NK-92 (cell line): ENCODE data around the gene FAM83E.

Source experiments
- DNase-seq: peaks from one replicate; lab custom pipeline; 2025; ENCODE audit not compliant: unreplicated experiment; lab: John Stamatoyannopoulos, UW

FAM83E gene

GRCh38 chr19:48629297-48629598 is 14.4 kb upstream of the FAM83E start:
- no peak for DNase-seq

DNA sequence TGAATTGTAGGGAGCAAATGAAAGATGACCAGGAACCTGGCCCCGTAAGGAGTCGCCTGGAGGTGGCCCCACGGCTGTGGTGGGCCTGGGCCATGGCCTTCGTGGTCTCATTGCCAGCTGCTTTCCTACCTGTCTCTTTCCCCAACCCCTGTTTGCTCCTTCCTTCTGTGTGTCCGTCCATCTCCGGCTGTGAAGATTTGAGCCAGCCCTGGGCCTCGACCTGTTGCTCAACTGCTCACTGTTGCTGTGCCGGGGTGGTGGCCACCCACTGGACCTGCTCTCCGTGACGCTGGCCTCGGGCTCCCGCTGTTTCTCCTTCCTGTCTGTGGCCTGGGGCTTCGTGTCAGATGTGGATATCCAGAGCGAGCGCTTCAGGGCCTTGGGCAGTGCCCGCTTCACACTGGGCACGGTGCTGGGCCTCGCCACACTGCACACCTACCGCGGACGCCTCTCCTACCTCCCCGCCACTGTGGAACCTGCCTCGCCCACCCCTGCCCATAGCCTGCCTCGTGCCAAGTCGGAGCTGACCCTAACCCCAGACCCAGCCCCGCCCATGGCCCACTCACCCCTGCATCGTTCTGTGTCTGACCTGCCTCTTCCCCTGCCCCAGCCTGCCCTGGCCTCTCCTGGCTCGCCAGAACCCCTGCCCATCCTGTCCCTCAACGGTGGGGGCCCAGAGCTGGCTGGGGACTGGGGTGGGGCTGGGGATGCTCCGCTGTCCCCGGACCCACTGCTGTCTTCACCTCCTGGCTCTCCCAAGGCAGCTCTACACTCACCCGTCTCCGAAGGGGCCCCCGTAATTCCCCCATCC is 13.8 kb upstream of the FAM83E start:
- no peak for DNase-seq

DNA sequence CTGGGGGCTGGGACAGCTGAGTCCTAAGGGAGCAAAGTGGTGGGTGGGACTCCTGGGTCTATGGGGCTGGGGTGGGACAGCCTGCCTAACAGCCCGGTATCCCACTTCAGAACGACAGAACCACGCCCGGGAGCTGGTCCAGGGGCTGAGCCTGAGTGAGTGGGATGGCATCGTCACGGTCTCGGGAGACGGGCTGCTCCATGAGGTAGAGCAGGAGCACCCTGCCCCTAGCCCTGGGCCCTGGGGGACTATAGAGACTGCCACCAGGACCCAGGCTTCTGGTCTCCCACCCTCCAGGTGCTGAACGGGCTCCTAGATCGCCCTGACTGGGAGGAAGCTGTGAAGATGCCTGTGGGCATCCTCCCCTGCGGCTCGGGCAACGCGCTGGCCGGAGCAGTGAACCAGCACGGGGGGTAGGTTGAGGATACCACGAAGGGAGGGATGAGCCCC is 13.0 kb upstream of the FAM83E start:
- DNase-seq, result no peak

GRCh38 chr19:48627201-48627864 is 12.5 kb upstream of the FAM83E start:
- no peak for DNase-seq

DNA sequence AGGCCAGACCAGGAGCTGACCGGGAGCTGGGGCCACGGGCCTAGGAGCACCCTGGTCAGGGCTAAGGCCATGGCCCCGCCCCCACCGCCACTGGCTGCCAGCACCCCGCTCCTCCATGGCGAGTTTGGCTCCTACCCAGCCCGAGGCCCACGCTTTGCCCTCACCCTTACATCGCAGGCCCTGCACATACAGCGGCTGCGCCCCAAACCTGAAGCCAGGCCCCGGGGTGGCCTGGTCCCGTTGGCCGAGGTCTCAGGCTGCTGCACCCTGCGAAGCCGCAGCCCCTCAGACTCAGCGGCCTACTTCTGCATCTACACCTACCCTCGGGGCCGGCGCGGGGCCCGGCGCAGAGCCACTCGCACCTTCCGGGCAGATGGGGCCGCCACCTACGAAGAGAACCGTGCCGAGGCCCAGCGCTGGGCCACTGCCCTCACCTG is 11.0 kb upstream of the FAM83E start:
- DNase-seq, result no peak

- no peak for DNase-seq
Observed at GRCh38 chr19:48624791-48625723, 10.2 kb upstream of the FAM83E start.

DNA sequence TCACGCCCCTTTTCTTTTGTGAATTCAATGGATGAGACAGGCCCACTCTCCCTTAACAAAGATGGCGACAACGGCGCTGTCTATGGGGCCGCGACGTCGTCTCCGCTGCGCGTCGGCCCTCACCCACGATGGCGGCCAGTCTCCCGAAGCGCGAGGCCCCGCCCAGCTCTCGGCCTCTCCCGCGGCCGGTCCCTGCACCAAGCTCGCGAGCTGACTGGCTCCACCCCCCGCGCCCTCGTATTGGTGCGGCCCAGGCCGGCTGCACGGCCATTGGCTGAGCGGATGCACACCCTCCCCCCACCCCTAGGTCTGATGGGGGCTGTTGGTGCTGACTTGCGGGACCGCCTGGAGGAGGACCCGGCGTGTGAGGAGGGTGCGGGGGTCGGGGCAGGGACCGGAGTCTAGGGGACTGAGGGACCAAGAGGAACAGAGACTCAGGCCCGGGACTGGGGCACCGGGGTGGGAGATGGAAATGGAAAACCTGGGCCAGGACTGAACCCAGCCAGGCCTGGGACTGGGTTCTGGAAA is 9.3 kb upstream of the FAM83E start:
- peak; percentile 51 for DNase-seq

DNA sequence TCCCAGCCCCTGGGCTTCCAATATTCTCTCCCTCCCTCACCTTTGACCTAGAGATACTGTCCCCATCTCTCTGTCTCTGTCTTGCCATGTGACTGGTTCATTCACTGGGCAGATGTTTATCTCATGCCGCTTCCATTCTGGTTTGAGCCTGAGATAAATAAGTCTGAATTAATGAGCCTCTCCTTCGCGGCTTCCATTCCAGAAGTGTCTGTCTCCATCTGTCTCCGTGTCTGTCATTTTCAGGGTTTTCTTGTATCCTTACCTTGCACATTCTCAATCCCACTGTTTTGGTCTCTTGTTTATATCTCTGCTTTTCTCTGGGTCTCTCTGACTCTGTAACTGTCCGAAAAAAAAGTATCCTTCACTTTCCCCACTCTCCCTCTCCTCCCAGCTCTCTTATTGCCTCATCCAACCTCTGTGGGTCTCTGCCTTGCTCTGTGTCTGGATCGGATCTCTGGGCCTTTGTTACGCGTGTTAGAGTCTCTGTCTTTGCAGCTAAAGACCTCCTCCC is 8.7 kb upstream of the FAM83E start:
- DNase-seq, result no peak

GRCh38 chr19:48619692-48620585 is 5.1 kb upstream of the FAM83E start:
- no peak for DNase-seq

DNA sequence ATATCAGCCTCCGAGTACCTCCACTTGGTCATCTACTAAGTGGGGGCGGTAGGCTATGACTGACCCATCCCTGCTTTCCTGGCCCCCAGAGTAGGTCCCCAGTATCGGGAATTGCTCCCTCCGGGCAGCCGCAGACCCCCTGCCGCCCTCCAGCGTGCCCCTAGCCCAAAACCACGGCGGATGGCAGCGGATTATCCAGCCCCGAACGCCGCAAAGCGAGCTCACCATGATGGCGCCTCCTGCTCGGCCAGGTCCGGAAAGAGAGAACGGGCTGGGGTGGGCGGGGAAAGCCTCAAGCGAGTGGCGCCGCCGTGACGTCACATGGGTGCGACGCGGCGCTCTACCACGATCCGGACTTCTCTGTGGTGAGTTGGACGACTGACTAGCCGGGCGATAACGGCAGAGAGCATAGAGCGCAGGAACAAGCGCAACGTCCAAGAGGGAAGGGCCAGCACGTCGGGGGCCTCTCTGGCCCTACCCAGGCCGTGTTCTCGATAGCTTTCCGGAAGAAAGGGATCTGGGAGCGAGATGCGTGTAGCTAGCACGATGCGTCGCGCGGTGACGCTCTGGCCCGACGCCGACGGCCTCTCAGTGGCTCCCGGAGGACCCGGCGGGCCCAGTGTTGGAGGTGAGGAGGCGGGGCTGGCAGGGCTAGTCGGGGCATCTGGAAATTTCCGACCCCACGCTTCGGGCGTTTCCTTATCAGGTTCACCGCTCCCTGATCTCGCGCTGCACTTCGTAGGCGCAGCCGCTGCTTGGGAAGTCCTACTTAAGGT is 4.2 kb upstream of the FAM83E start, which contains the start of the genes RPL18 and SPHK2:
TSS of gene RPL18 (minus strand) at position 263 of the 776 bp plus-strand sequence. CDS start at position 228, 35 bp downstream.
TSS of gene SPHK2 (plus strand) at position 591 of the 776 bp plus-strand sequence. CDS start 1,009 bp downstream, outside the sequence.
- DNase-seq, result peak; percentile 72

- DNase-seq, result no peak
Observed at GRCh38 chr19:48618278-48618915, 3.5 kb upstream of the FAM83E start.

DNA sequence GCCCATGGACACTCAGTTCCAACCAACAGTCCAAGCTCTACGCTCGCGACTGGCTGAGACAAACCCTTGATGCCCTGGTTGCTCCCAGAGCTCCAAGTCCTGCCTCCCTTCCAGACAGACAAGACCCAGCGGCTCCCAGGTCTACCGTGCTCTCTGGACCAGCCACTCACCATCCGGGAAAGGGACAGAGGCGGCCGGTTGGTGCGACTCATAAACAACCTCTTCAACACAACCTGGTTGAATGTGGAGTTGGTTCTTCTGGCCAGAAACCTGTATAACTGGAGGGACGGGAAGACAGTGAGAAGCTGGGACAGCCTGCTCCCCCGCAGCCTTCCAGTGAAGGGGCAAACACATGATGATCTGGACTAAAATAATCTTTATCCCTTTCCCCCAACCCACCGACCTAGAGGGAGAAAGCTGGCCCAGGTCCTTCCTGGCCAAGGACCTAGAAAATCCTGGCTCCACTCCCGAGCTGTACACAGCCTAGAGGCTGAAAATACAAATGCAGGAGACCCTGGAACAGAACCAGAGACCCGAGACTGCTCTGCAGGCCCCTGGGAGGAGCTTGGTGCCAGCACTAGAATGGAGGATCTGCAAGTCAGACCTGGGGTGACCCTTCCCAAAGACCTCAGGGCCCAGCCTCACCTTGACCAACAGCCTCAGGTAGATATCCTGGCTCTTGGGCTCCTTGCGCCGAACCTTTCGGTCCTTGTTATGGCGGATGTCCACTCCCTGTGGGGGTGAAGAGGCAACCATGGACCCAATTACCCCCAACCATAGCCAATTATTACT is 2.5 kb upstream of the FAM83E start:
- DNase-seq, result no peak

GRCh38 chr19:48616491-48617056 is 1.7 kb upstream of the FAM83E start:
- no peak for DNase-seq

DNA sequence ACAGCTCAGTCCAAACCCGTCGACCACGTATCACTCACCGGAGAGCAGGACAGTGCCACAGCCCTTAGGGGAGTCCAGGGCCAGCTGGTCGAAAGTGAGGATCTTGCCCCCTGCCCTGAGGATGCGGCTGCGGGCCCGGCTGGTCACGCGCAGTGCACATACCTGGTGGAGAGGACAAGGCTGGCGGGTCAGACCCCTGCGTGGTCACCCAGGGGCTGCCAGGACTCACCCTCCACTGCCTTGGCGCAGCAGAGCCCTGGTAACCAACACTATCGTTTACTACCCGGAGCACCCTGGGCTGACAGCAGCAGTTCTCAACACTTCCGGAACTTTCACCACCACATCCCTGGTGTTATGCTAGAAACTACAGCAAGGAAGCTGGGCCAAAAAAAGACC is 1.2 kb upstream of the FAM83E start:
- no peak for DNase-seq

GRCh38 chr19:48615231-48616040 is 560 bp upstream of the FAM83E start:
- DNase-seq, result no peak

DNA sequence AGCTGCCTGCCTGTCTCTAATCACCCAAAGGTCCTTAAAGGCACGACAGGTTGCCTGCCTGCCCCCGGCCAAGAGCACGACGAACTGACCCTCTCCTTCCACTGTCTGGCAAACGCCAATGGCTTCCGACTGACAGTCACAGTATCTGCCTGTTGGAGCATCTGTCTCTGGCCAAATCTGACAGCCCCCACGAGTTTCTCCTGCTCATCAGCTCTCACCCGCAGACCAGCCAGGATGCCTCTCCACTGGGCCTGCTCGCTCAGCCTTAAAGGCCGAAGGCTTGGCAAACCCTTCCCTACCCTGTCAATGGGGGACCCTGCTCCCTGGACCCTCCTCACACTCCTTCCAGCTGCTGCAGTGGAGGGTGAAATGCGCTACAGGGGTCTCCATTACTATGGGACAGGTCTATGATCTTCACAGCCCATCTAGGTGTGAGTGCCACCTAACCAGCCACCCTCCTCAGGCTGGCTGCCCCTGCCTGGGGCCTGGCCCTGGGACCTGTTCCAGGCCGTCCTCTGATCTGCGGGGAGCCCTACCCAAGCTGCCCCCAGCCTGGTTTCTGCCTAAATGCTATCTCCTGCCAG is 932 bp downstream of the FAM83E start:
- no peak for DNase-seq
